ENCODE measurements around the gene LIME1.

Gene LIME1, protein sequence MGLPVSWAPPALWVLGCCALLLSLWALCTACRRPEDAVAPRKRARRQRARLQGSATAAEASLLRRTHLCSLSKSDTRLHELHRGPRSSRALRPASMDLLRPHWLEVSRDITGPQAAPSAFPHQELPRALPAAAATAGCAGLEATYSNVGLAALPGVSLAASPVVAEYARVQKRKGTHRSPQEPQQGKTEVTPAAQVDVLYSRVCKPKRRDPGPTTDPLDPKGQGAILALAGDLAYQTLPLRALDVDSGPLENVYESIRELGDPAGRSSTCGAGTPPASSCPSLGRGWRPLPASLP

DNA sequence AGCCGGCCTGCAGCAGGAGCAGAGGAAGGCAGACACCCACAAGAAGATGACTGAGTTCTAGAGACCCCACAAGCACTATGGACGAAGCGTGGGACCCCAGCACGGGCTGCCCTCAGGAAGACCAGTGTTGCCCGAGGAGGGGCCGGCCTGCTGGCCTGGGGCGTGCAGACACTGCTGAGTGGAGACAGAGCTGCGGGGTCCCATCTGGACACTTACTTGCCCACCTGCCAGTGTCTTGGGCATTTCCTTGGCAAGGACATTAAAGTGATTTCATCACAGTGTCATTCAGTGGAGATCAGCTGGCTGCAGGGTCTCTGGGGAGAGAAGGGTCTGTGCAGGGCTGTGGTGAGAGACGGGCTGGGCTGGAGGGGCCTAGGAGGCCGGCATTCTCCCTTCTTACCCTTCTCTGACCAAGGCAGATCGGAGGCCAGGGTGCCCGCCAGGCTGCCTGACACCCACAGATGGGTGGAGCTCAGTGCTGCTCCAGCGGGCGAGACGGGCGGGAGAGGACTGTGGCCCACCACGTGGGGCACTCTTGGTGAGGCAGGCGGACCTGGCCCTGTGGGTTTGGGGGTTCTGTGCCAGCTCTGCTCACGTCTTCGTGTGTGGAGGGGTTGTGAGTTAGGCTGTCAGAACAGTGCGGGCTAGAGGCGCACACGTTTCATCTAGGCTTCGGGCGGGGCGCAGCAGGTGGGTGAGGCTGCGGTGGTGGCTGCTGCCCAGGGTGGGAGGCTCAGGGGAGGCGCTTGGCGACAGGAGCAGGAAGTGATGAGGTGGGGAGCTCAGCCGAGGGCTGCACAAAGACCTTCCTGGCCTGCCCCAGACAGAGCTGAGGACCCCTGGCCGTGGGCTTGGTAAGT, at the start of gene LIME1:
TSS of gene LIME1 (plus strand) at position 806 of the 860 bp plus-strand sequence. CDS start 886 bp downstream, outside the sequence.
- TF ChIP-seq, protein P1, sequence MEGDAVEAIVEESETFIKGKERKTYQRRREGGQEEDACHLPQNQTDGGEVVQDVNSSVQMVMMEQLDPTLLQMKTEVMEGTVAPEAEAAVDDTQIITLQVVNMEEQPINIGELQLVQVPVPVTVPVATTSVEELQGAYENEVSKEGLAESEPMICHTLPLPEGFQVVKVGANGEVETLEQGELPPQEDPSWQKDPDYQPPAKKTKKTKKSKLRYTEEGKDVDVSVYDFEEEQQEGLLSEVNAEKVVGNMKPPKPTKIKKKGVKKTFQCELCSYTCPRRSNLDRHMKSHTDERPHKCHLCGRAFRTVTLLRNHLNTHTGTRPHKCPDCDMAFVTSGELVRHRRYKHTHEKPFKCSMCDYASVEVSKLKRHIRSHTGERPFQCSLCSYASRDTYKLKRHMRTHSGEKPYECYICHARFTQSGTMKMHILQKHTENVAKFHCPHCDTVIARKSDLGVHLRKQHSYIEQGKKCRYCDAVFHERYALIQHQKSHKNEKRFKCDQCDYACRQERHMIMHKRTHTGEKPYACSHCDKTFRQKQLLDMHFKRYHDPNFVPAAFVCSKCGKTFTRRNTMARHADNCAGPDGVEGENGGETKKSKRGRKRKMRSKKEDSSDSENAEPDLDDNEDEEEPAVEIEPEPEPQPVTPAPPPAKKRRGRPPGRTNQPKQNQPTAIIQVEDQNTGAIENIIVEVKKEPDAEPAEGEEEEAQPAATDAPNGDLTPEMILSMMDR (conservative IDR thresholded peaks at IDR 0.05) = no peak
- TF ChIP-seq ZFX (IDR thresholded peaks at IDR 0.05) = no peak
- H3K27ac ChIP-seq = no peak within 1 kb of the TSS

DNA sequence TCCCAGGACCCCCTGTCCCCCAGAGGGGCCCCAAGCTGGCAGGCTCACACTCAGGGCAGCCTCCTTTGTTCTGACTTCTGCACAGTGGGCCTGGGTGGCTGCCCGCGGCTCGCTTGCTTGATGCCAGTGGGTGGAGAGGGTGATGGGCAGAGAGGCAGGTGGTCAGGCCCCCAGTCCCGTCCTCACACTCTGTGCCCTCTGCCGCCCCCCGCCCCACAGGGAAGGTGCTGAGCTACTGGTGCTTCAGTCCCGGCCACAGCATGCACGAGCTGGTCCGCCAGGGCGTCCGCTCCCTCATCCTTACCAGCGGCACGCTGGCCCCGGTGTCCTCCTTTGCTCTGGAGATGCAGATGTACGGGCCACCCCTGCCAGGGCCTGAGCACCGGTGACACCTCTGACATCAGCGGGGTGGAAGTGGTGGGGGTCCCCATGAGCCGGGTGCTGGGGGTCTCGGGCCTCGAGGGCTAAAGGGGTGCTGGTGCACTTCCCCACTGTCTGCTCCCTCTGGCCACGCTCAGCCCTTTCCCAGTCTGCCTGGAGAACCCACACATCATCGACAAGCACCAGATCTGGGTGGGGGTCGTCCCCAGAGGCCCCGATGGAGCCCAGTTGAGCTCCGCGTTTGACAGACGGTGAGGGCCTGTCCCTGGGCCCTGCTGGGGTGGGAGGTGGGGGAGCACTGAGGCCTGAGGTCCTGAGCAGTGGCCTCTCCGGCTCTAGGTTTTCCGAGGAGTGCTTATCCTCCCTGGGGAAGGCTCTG, 48.9 kb upstream of the LIME1 start:
- H3K27ac ChIP-seq = no peak overlapping the region
- TF ChIP-seq, protein P1 (conservative IDR thresholded peaks at IDR 0.05) = no peak
- TF ChIP-seq ZFX (IDR thresholded peaks at IDR 0.05) = no peak

DNA sequence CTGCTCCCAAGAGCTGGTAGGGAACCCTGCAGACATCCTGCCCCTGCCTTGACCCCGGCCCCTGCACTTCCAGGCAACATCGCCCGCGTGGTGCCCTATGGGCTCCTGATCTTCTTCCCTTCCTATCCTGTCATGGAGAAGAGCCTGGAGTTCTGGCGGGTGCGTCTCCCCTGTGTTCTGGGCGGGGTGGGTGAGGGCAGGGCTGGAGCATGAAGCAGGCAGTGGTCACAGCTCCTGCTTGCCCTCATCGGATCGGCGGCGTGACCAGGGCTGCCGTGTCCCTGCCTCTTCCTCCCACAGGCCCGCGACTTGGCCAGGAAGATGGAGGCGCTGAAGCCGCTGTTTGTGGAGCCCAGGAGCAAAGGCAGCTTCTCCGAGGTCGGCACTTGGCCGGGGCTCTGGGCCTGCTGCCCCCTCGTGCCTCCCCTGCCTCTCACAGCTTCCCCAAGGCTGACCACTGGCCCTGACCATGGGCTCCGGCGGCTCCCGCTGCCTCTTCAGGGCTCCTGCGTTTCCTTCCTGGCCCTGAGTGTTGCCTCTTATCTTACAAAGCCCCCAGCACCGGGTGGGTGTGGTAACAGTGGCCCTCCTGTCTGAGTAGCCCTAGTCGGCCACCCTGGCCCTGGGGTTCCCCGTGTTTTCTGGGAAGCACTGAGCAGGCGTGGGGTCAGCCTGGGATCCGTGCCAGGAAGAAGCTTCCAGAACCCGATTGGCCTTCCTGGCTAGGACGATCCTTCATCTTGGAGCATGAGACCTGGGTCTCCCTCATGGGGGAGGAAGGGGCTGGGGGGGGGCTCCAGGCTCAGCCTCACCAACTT, 48.0 kb upstream of the LIME1 start:
- H3K27ac ChIP-seq = no peak overlapping the region
- TF ChIP-seq, protein P1 (conservative IDR thresholded peaks at IDR 0.05) = no peak

DNA sequence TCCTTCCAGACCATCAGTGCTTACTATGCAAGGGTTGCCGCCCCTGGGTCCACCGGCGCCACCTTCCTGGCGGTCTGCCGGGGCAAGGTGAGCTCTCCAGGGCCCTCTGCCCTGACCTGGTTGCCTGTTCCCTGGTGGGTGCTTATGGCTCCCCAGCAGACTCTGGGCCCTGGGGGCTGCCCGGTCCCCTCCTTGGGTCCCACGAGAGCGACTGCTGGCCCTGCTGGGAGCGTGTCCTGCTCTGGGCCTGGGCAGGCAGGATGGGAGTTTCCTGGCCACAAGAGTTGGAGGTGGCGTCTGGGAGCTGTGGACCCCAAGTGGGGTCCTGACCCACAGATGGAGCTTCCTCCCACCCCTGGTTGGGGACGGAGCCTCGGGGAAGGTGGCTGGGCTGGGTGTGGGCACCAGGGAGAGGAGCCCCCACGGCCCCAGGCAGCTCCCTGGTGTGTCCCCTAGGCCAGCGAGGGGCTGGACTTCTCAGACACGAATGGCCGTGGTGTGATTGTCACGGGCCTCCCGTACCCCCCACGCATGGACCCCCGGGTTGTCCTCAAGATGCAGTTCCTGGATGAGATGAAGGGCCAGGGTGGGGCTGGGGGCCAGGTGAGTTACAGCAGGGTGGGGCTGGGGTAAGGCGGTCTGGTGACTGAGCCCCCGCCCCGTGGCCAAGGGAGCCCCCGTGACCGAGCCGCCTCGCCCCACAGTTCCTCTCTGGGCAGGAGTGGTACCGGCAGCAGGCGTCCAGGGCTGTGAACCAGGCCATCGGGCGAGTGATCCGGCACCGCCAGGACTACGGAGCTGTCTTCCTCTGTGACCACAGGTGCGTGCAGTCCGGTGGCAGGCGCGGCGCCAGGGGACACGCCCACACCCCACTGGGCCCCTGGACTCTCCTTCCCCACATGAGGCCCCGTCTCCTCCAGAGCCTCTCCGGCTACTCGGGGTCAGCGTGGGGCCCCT, 47.1 kb upstream of the LIME1 start:
- H3K27ac ChIP-seq = no peak overlapping the region

DNA sequence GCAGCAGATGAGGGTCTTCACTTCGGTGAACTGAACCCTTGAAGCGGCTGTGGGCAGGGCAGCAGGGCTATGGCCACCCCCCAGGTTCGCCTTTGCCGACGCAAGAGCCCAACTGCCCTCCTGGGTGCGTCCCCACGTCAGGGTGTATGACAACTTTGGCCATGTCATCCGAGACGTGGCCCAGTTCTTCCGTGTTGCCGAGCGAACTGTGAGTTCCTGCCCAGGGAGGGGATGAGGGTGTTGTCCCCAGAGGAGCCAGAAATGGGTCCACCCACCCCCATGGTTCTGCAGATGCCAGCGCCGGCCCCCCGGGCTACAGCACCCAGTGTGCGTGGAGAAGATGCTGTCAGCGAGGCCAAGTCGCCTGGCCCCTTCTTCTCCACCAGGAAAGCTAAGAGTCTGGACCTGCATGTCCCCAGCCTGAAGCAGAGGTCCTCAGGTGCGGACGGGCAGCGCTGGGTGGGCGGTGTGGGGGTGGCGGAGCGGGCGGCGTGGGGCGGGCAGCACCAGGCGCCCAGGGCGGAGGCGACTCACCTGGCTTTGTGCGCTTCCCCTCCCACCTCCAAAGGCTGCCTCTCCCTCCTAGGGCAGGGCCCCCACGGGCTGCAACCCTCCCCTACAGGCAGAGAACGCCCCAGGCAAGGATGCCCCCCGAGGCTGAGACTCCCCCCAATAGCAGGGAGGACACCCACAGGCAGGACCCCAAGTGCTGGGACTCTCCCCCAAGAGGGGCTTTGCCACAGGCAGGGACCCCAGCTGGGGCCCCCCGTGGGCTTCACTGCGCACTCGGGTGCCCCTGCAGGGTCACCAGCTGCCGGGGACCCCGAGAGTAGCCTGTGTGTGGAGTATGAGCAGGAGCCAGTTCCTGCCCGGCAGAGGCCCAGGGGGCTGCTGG, 46.2 kb upstream of the LIME1 start:
- no peak for TF ChIP-seq ZFX (IDR thresholded peaks at IDR 0.05)
- TF ChIP-seq, protein P1 (conservative IDR thresholded peaks at IDR 0.05) = no peak
- no peak overlapping the region for H3K27ac ChIP-seq

More for the DNA sequence above, 47.1 kb upstream of the LIME1 start:
- TF ChIP-seq, protein P1 (conservative IDR thresholded peaks at IDR 0.05) = no peak
- no peak for TF ChIP-seq ZFX (IDR thresholded peaks at IDR 0.05)

All from C4-2B (cell line).